GM23338 (cell line): Measurements from ENCODE around the gene TRNAU1AP.
A peak's percentile ranks its signal among the peaks of the same experiment; 100 is the strongest.

Source experiments
- JUNB ChIP-seq: IDR thresholded peaks from one replicate; pipeline ENCODE4 v1.6.1; 2016; ENCODE audit warnings: antibody characterized with exemption; ENCODE audit not compliant: unreplicated experiment
- NANOG ChIP-seq: IDR thresholded peaks from 2 replicates; pipeline ENCODE4 v1.6.1; 2016; ENCODE audit warnings: antibody characterized with exemption, borderline replicate concordance
- POLR2AphosphoS5 ChIP-seq: IDR thresholded peaks from 2 replicates; pipeline ENCODE4 v1.6.1; 2016; ENCODE audit warnings: antibody characterized with exemption, low read depth
- TF ChIP-seq, protein P1 (sequence below), 2 experiments: fragments of 200-600 bp in 1 of 2; sonication (generic) in 1 of 2; conservative IDR thresholded peaks; 2 replicates each; pipeline versions ENCODE4 v1.5.1 to v1.6.1; 2016 to 2017; ENCODE audit warnings: antibody characterized with exemption in 2 of 2, low read depth in 2 of 2, mild to moderate bottlenecking in 2 of 2, moderate library complexity in 1 of 2
- TF ChIP-seq, protein P2 (sequence below): fragments of 250-450 bp; sonication (Bioruptor Pico); IDR thresholded peaks from 2 replicates; pipeline ENCODE4 v1.5.0; 2020; ENCODE audit warnings: mild to moderate bottlenecking, moderate library complexity

DNA sequence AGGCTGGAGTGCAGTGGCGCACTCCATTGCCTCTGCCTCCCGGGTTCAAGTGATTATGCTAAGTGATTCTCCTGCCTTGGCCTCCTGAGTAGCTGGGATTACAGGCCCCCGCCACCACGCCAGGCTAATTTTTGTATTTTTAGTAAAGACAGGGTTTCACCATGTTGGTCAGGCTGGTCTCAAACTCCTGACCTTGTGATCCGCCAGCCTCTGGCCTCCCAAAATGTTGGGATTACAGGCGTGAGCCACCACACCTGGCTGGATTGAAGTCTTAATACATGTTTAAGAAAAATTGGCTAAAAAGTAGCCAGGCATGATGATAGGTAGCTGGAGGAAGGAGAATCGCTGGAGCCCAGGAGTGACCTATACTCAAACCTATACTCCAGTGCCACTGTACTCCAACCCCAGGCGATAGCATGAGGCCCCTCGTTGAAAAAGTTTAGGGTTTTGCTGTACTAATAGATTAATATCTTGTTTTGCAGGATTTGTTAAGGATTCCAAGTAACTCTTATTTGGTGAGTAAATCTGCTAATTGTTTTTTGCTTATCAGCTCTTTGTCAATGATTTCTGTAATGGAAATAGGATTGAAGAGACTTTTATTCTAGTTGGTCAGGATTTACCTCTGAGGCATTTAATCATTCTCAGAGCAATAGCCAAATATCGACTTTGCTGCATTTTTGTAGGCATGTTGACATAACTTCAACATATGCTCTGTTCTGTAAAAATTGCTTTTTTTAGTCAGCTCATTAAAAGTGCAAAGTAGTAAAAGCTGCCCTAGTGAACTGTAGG, 45.0 kb upstream of the TRNAU1AP start:
- TF ChIP-seq JUNB (no peak), NANOG (no peak), POLR2AphosphoS5 (peak; percentile 31; the same call in 1 of the 2 replicates)
- TF ChIP-seq, protein P1, sequence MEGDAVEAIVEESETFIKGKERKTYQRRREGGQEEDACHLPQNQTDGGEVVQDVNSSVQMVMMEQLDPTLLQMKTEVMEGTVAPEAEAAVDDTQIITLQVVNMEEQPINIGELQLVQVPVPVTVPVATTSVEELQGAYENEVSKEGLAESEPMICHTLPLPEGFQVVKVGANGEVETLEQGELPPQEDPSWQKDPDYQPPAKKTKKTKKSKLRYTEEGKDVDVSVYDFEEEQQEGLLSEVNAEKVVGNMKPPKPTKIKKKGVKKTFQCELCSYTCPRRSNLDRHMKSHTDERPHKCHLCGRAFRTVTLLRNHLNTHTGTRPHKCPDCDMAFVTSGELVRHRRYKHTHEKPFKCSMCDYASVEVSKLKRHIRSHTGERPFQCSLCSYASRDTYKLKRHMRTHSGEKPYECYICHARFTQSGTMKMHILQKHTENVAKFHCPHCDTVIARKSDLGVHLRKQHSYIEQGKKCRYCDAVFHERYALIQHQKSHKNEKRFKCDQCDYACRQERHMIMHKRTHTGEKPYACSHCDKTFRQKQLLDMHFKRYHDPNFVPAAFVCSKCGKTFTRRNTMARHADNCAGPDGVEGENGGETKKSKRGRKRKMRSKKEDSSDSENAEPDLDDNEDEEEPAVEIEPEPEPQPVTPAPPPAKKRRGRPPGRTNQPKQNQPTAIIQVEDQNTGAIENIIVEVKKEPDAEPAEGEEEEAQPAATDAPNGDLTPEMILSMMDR (conservative IDR thresholded peaks at IDR 0.05; ENCODE audit: low read depth in 2 of 2), result no peak
- TF ChIP-seq, protein P2, sequence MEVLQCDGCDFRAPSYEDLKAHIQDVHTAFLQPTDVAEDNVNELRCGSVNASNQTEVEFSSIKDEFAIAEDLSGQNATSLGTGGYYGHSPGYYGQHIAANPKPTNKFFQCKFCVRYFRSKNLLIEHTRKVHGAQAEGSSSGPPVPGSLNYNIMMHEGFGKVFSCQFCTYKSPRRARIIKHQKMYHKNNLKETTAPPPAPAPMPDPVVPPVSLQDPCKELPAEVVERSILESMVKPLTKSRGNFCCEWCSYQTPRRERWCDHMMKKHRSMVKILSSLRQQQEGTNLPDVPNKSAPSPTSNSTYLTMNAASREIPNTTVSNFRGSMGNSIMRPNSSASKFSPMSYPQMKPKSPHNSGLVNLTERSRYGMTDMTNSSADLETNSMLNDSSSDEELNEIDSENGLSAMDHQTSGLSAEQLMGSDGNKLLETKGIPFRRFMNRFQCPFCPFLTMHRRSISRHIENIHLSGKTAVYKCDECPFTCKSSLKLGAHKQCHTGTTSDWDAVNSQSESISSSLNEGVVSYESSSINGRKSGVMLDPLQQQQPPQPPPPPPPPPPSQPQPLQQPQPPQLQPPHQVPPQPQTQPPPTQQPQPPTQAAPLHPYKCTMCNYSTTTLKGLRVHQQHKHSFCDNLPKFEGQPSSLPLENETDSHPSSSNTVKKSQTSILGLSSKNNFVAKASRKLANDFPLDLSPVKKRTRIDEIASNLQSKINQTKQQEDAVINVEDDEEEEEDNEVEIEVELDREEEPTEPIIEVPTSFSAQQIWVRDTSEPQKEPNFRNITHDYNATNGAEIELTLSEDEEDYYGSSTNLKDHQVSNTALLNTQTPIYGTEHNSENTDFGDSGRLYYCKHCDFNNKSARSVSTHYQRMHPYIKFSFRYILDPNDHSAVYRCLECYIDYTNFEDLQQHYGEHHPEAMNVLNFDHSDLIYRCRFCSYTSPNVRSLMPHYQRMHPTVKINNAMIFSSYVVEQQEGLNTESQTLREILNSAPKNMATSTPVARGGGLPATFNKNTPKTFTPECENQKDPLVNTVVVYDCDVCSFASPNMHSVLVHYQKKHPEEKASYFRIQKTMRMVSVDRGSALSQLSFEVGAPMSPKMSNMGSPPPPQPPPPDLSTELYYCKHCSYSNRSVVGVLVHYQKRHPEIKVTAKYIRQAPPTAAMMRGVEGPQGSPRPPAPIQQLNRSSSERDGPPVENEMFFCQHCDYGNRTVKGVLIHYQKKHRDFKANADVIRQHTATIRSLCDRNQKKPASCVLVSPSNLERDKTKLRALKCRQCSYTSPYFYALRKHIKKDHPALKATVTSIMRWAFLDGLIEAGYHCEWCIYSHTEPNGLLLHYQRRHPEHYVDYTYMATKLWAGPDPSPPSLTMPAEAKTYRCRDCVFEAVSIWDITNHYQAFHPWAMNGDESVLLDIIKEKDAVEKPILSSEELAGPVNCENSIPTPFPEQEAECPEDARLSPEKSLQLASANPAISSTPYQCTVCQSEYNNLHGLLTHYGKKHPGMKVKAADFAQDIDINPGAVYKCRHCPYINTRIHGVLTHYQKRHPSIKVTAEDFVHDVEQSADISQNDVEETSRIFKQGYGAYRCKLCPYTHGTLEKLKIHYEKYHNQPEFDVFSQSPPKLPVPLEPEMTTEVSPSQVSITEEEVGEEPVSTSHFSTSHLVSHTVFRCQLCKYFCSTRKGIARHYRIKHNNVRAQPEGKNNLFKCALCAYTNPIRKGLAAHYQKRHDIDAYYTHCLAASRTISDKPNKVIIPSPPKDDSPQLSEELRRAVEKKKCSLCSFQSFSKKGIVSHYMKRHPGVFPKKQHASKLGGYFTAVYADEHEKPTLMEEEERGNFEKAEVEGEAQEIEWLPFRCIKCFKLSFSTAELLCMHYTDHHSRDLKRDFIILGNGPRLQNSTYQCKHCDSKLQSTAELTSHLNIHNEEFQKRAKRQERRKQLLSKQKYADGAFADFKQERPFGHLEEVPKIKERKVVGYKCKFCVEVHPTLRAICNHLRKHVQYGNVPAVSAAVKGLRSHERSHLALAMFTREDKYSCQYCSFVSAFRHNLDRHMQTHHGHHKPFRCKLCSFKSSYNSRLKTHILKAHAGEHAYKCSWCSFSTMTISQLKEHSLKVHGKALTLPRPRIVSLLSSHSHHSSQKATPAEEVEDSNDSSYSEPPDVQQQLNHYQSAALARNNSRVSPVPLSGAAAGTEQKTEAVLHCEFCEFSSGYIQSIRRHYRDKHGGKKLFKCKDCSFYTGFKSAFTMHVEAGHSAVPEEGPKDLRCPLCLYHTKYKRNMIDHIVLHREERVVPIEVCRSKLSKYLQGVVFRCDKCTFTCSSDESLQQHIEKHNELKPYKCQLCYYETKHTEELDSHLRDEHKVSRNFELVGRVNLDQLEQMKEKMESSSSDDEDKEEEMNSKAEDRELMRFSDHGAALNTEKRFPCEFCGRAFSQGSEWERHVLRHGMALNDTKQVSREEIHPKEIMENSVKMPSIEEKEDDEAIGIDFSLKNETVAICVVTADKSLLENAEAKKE, result no peak
